Heart left ventricle (tissue), 16 donors: ENCODE results near the gene ADAM15. TPM values are rescaled to one million over a fixed set of nuclear protein-coding genes. Genes with fewer than 3 reads are reported as not detected.

Source experiments
- ATAC-seq, 4 donors: fragments of 200-7000 bp; cut with Tn5 transposase; one replicate each; pipeline ENCODE4 v1.9.1; 2020 to 2022; ENCODE audit warnings: moderate library complexity in 4 of 4, mild to moderate bottlenecking in 3 of 4, moderate number of reproducible peaks in 1 of 4
- DNase-seq, 5 donors: peaks; one replicate each; pipeline ENCODE4 v3.0.0-alpha.2; 2020
- H3K27ac ChIP-seq, 12 donors: fragments of 200-600 bp; sonication (generic) in 4 of 12; one replicate each; pipeline versions ENCODE4 v1.5.0 to v1.8.0; 2016 to 2022; ENCODE audit warnings: mild to moderate bottlenecking in 2 of 12
- H3K27me3 ChIP-seq, 9 donors: fragments of 200-600 bp; sonication (generic) in 2 of 9; one replicate each; pipeline versions ENCODE4 v1.5.1 to v1.8.0; 2016 to 2022; ENCODE audit warnings: mild to moderate bottlenecking in 3 of 9
- H3K36me3 ChIP-seq, 9 donors: fragments of 200-600 bp; sonication (generic) in 2 of 9; one replicate each; pipeline versions ENCODE4 v1.5.0 to v1.8.0; 2018 to 2022; ENCODE audit warnings: mild to moderate bottlenecking in 2 of 9
- H3K4me1 ChIP-seq, 12 donors: fragments of 200-600 bp; sonication (generic) in 4 of 12; one replicate each; pipeline versions ENCODE4 v1.5.0 to v1.8.0; 2016 to 2022; ENCODE audit warnings: mild to moderate bottlenecking in 3 of 12
- H3K4me3 ChIP-seq, 12 donors: fragments of 200-600 bp; sonication (generic) in 4 of 12; one replicate each; pipeline versions ENCODE4 v1.5.0 to v1.8.0; 2017 to 2022; ENCODE audit warnings: mild to moderate bottlenecking in 9 of 12, moderate library complexity in 4 of 12
- H3K9me3 ChIP-seq, 12 donors: fragments of 200-600 bp; sonication (generic) in 4 of 12; one replicate each; pipeline versions ENCODE4 v1.5.0 to v1.8.0; 2016 to 2022; ENCODE audit warnings: mild to moderate bottlenecking in 1 of 12
- POLR2A ChIP-seq, 2 donors: fragments of 450-650 bp; IDR thresholded peaks; one replicate each; pipeline ENCODE4 v1.6.1; 2017; ENCODE audit warnings: antibody characterized with exemption in 2 of 2, mild to moderate bottlenecking in 2 of 2, moderate library complexity in 2 of 2
- WGBS, 4 donors: extraction: QIAGEN DNeasy Blood & Tissue Kit in 2 of 4; methylation state at CpG; one replicate each; pipeline versions ENCODE4 v1.1.5 to v1.1.7; 2013 to 2018; 5-methylcytosine and 5-hydroxymethylcytosine counted together
- intact Hi-C, 10 donors: fragments of 100-400 bp; cut with DNase I; formaldehyde crosslinking; loops; one replicate each; pipeline versions ENCODE4 v1.11.1 to v1.14.2; 2022
- polyA plus RNA-seq, 2 donors: library from polyadenylated mRNA; stranded (reverse); fragments of 200-250 nt; gene quantifications; one replicate each; pipeline ENCODE4 v1.2.3, GENCODE V29; 2013
- total RNA-seq, 9 donors: library from RNA; depleted of rRNA in 2 of 9; stranded (reverse); fragments of >200 nt in 2 of 9; fragmentation: NEBNext Ultra II Directional in 3 of 9; extraction: Animal tissue kit (Norgen Biotek cat#: 25700) in 3 of 9; gene quantifications; one replicate each; pipeline versions ENCODE4 v1.1.0 to v1.2.4, GENCODE V29; 2016 to 2023
- TF ChIP-seq, protein P1 (sequence below), 12 donors: fragments of 200-600 bp; sonication (generic) in 4 of 12; IDR thresholded peaks; one replicate each; pipeline versions ENCODE4 v1.5.0 to v1.8.0; 2018 to 2022; ENCODE audit warnings: antibody characterized with exemption in 12 of 12, mild to moderate bottlenecking in 5 of 12
- donor health status: ischemic (EF 13 %, LVEDD 7.1; RV severe dilation, severe dysfunction).
- donor health status: healthy with polysubstance abuse.
- donor health status: DM: no; HTN: yes; CAD: no.
- donor health status: DM: no; HTN: no; CAD: no.
- donor health status: ischemic (EF 25% LVEDD 6.9; RV normal size, moderate dysfunction).
- donor health status: ischemic (EF 25% LVEDD 5.7; RV mildly dilated, moderate dysfunction).
- donor health status: healthy.
- donor health status: DM: yes; HTN: yes; CAD: no.
- donor health status: ischemic (EF 35%, LVEDD 5.7; RV mildly dilated, moderate dysfunction).
- donor health status: nonischemic (EF 11% LVEDD 7.7; RV severe dilation, severe dysfunction).
- donor health status: DM: yes; HTN: yes; CAD: no.
- donor health status: PGD.
- donor health status: ischemic (EF 29% LVEDD 5.4; RV normal size, mild dysfunction).
- donor health status: nonischemic (EF 23%, LVEDD 6.1; RV moderate dilation, normal function).

Gene ADAM15
- total and polyA plus RNA-seq, 11 donors: 55.8 to 199 (median 84.2) TPM

DNA sequence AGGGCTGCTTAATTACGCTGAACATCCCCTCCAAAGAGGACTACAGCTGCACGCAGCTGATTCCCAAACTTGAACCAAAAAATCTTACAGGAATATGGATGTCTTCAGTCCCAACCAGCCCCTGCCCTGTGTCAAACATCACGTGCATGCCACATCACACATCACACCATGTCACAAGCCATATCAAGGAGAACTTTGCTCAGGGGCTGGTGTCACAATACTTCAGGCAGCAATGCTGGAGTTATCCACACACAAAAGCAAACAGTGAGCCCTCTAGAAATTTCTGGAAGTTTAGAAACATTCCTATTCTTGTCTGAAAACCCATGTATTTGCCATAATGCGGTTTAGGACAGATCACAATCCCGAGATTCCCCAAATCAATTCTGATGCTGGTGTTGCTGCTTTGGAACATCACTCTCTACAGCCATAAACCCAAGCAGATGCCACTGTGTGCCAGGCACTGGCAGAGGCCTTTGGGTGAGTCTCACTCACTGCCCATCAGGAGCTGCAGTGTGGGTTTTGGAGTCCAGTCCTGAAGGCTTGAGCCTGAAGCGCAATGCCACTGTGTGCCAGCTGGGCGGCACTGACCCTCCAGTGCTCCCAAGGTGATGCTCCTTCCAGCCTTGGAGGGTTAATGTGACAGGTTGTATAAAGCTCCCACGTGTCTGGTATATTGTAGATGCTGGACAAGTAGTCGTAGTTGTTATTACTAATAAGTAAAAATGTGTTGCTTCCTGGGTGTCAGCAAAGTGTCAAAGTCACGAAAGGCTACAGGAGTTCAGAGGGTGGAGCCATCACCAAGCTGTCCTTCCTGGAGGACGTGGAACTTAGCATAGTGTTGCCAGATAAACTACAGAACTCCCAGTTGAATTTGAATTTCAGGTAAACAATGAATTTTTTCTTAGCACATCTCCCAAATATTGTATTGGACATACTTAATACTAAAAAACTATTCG, 56.5 kb downstream of the ADAM15 start:
- WGBS, 4 donors: 76 to 82% (median 79%) methylated on average over 10 to 12 of the region's 12 CpGs
- Histone ChIP-seq H3K4me1 (peaks cover 0 to 15% (median 8%) of the 10 kb centered on the region in 12 donors), H3K9me3 (no peaks in the 10 kb centered on the region), H3K4me3 (no peak overlapping the region), H3K27me3 (no peaks in the 10 kb centered on the region), H3K27ac (no peak overlapping the region), H3K36me3 (no peaks in the 10 kb centered on the region)
- DNase-seq (no peak), ATAC-seq (peak in 1 of 4 donors; percentile 6)
- intact Hi-C loops: no loop called here
- no peak for TF ChIP-seq POLR2A (IDR thresholded peaks at IDR 0.05)
- TF ChIP-seq, protein P1, sequence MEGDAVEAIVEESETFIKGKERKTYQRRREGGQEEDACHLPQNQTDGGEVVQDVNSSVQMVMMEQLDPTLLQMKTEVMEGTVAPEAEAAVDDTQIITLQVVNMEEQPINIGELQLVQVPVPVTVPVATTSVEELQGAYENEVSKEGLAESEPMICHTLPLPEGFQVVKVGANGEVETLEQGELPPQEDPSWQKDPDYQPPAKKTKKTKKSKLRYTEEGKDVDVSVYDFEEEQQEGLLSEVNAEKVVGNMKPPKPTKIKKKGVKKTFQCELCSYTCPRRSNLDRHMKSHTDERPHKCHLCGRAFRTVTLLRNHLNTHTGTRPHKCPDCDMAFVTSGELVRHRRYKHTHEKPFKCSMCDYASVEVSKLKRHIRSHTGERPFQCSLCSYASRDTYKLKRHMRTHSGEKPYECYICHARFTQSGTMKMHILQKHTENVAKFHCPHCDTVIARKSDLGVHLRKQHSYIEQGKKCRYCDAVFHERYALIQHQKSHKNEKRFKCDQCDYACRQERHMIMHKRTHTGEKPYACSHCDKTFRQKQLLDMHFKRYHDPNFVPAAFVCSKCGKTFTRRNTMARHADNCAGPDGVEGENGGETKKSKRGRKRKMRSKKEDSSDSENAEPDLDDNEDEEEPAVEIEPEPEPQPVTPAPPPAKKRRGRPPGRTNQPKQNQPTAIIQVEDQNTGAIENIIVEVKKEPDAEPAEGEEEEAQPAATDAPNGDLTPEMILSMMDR (IDR thresholded peaks at IDR 0.05): no peak

DNA sequence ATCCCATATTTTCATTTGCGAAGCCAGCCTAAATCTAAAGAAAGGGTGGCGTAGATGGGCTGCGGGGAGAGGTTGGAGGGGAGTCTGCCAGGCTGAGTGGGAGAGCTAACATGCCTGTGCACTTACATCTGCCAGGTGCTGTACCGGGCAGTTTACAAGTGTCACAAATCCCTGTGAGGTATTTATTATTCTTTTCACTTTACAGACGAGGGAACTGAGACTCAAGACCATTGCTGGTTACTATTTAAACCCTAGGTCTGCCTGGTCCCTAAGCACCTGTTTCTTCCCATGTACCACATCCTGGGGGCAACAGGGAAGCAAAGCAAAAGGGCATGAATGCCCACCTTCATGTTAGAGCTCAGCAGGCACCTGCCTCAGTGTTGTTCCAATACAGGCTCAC, 57.2 kb downstream of the ADAM15 start:
- Histone ChIP-seq H3K36me3 (no peaks in the 10 kb centered on the region), H3K27me3 (no peaks in the 10 kb centered on the region), H3K27ac (no peak overlapping the region), H3K4me1 (peaks cover 0 to 15% (median 8%) of the 10 kb centered on the region in 12 donors), H3K9me3 (no peaks in the 10 kb centered on the region), H3K4me3 (no peak overlapping the region)
- ATAC-seq (no peak), DNase-seq (no peak)
- TF ChIP-seq, protein P1 (IDR thresholded peaks at IDR 0.05): no peak
- no peak for TF ChIP-seq POLR2A (IDR thresholded peaks at IDR 0.05)
- WGBS, 4 donors: 79 to 89% (median 87%) methylated on average over 5 of the region's 5 CpGs
- intact Hi-C loops: no loop called here

DNA sequence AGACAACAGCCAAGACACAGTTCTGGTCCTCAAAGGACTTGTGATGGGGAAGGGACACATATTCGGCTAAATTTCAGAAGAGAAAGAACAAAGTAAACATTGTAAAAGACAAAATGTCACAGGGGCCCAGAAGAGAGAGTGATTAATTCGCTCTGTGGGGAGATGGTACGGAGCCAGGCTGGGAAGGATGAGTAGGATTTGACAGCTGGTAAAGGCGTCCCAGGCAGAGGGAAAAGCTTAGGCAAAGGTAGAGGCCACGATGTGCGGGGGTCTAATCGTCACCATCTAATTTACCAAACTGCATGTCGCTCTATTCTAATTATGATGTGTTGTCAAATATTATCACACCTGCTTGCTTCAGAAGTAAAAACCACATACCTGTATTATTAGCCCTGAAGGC, 59.3 kb downstream of the ADAM15 start:
- H3K9me3 ChIP-seq: no peaks in the 10 kb centered on the region
- ATAC-seq: no peak
- H3K4me1 ChIP-seq: peaks cover 0 to 6% (median 1%) of the 10 kb centered on the region in 12 donors
- no peaks in the 10 kb centered on the region for H3K36me3 ChIP-seq
- no peak overlapping the region for H3K4me3 ChIP-seq
- no peaks in the 10 kb centered on the region for H3K27me3 ChIP-seq
- no peak overlapping the region for H3K27ac ChIP-seq
- WGBS, 4 donors: 87 to 92% (median 89%) methylated on average over 8 of the region's 8 CpGs
- intact Hi-C loops: no loop called here
- no peak for TF ChIP-seq POLR2A (IDR thresholded peaks at IDR 0.05)
- TF ChIP-seq, protein P1 (IDR thresholded peaks at IDR 0.05): no peak
- DNase-seq: no peak

DNA sequence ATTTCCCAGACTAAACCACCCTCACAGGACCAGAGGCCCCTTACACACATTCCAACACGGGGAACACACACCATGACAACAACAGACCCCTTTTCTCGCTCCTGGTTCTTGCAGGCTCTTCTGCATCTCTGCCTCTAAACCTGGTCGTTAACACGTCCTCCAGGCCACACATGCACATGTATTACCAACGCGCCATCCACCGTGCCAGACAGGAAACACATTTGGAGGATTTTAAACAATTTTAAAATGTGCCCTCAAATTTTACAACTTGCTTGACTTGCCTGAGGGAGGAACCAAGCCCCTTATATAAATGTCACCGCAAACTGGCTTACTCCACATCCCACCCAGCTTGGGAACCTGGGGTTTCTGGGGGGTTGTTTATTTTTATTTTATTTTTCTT, 59.7 kb downstream of the ADAM15 start:
- no peak for DNase-seq
- Histone ChIP-seq H3K27me3 (no peaks in the 10 kb centered on the region), H3K4me3 (no peak overlapping the region), H3K9me3 (no peaks in the 10 kb centered on the region), H3K4me1 (peaks cover 0 to 3% (median 0%) of the 10 kb centered on the region in 12 donors), H3K36me3 (no peaks in the 10 kb centered on the region), H3K27ac (no peak overlapping the region)
- ATAC-seq: no peak
- 81 to 86% (median 84%) methylated on average over 8 of the region's 8 CpGs for WGBS, 4 donors
- intact Hi-C loops: no loop called here
- TF ChIP-seq POLR2A (IDR thresholded peaks at IDR 0.05): no peak
- TF ChIP-seq, protein P1 (IDR thresholded peaks at IDR 0.05): no peak
